ENCODE data around the gene MPDZ.
A peak's percentile ranks its signal among the peaks of the same experiment; 100 is the strongest.

The MPDZ gene

GRCh38 chr9:13137426-13137825 lies 142.1 kb downstream of the MPDZ start:
- DNase-seq (ENCODE audit: low spot score), result no peak

GRCh38 chr9:13131991-13132390 lies 147.5 kb downstream of the MPDZ start:
- DNase-seq (ENCODE audit: low spot score), result no peak

DNA sequence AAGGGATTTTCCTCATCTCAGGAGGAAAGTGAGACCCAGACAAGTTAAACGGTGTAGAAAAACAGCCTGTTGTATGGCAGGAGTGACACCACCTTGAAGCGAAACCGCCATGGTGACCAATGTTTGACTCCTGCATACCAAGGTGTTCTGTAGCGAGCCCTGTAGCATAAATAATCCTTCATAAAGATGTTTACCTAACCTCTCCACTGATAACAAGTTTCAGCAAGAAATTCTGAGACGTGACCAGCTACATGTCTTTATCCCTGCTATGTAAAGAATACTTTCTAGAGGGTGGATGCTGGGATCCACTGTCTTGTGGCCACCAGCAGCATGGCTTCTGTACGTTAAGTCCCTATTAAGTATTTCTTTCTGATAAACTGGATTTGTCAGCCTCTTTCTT lies 148.1 kb downstream of the MPDZ start:
- no peak for DNase-seq (ENCODE audit: low spot score)

- DNase-seq (ENCODE audit: low spot score), result peak; percentile 22
Observed at GRCh38 chr9:13128266-13128860, 151.1 kb downstream of the MPDZ start.

DNA sequence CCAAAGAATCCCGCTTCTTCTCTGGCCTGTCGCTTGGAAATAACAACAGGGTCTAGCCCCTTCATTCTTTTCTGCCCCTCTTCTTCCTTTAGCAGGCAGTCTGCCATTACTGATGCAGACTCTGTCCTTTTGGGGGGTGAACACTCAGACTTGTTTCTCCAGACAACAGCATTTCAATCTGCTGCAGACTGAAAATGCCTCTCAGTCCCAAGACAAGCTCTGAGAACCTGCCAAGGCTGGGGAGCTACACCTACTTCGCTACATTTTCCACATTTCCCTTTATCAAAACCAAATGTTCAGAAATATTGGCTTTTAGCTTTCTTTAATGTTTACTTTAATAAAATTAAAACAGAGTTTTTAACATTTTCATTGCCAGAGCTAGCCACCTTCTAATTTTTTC lies 152.4 kb downstream of the MPDZ start:
- DNase-seq (ENCODE audit: low spot score), result peak; percentile 12

GRCh38 chr9:13125261-13125660 lies 154.2 kb downstream of the MPDZ start:
- DNase-seq (ENCODE audit: low spot score), result no peak

- DNase-seq (ENCODE audit: low spot score), result no peak
Observed at GRCh38 chr9:13122756-13123369, 156.6 kb downstream of the MPDZ start.

DNA sequence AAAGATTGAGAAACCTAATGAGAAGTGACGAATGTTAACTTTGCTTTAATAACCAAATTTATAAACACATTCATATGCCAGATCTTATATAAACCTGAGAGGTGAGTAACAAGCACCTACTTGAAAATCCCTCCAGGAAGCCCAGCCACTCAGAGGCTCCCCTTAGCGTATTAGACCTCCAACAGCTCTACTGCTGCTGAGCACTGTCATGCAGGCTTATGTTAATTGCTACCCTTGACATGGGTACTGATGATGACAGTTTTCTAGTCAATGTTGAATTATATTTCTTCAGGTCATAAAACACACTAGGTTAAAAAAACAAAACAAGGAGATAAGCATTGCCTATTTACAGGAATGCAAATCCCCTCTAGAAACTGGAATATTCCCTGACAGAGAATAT lies 161.2 kb downstream of the MPDZ start:
- no peak for DNase-seq (ENCODE audit: low spot score)

- no peak for DNase-seq (ENCODE audit: low spot score)
Observed at GRCh38 chr9:13116292-13116691, 163.2 kb downstream of the MPDZ start.

- DNase-seq (ENCODE audit: low spot score), result peak; percentile 16
Observed at GRCh38 chr9:13113751-13114150, 165.7 kb downstream of the MPDZ start.

- DNase-seq (ENCODE audit: low spot score), result peak; percentile 48
Observed at GRCh38 chr9:13113216-13113615, 166.3 kb downstream of the MPDZ start.

- no peak for DNase-seq (ENCODE audit: low spot score)
Observed at GRCh38 chr9:13111778-13112177, 167.7 kb downstream of the MPDZ start.

- DNase-seq (ENCODE audit: low spot score), result peak; percentile 34
Observed at GRCh38 chr9:13110766-13111417, 168.6 kb downstream of the MPDZ start.

GRCh38 chr9:13109781-13110180 lies 169.7 kb downstream of the MPDZ start:
- no peak for DNase-seq (ENCODE audit: low spot score)

- DNase-seq (ENCODE audit: low spot score), result no peak
Observed at GRCh38 chr9:13107008-13107407, 172.5 kb downstream of the MPDZ start.

GRCh38 chr9:13100914-13101572 lies 178.4 kb downstream of the MPDZ start:
- no peak for DNase-seq (ENCODE audit: low spot score)

DNA sequence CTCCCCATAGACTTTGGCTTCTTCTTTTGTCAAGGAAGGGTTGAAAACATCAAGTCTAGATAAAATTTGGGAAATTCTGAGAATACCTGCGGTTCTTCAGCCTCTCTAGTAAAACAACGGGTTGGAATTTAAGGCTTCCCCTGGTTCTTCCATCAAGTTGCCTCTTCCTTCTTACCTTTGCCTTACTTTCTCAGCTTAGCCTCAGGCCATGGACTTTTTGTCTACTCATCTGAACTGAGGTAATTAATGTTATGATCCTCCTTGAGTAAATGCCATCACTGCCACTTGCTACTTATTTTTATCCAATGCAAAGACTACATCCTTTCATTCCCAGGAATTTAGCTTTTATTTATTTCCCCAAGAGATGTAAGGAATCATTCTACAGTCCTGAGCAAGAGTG lies 184.4 kb downstream of the MPDZ start:
- no peak for DNase-seq (ENCODE audit: low spot score)

GRCh38 chr9:13090628-13091027 lies 188.9 kb downstream of the MPDZ start:
- no peak for DNase-seq (ENCODE audit: low spot score)

DNA sequence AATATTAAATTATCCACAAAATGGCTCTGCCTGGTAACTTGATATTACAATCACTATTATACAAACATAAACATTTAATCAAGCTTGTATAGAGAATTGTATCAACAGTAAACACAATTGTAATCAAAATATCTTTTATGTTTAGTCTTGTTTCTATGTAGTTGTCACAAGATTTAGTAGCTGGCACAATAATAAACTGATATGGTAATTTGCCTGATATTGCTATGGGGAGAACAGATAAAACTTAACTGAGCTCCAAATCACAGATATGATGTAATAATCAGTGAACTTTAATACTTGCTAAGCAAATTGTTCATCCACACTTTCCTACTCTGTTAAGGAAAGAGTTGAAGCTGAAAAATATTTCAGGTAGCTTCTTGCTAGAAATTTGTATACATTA lies 189.8 kb downstream of the MPDZ start:
- no peak for DNase-seq (ENCODE audit: low spot score)

DNA sequence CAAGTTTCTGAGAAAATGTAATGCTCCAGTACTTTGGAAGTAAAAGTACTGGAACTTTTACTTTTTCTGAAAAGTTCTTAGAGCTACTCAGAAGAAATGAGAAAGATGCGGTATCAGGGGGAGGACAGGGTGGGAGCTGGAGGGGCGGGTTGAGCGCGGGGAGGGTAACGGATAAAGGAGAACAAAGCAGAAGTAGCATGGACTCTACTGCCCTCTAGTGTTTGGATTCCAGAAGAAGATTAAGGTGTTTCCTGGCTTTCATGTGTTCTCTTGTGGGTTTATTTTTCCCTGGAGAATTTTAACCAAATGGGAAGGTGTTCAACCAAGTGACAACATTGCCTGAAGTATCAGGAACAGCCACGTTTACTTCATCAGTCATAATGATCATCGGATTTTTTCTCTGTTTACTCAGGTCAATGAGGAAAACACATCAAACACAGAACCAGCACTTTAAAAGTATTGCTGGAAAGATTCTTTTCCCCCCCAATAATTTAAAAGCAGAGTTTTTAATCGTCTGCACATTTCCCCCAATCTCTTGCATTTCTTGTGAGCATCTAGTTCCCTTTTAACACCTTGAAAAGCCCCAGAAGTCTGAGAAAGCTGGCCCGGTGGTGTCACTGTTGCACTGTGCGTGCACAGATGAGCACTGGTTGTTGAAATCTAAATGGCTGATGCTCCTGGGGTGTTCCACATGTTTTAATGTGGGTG lies 190.6 kb downstream of the MPDZ start:
- DNase-seq (ENCODE audit: low spot score), result peak; percentile 81

- DNase-seq (ENCODE audit: low spot score), result peak; percentile 18
Observed at GRCh38 chr9:13083963-13084528, 195.4 kb downstream of the MPDZ start.

GRCh38 chr9:13083366-13083765 lies 196.1 kb downstream of the MPDZ start:
- no peak for DNase-seq (ENCODE audit: low spot score)
